Psoas muscle (tissue), 8 donors: Measurements from ENCODE around the gene IRS1. TPM values are rescaled to one million over a fixed set of nuclear protein-coding genes. Genes with fewer than 3 reads are reported as not detected.

ENCODE experiments used
- ATAC-seq, 4 donors: fragments of 200-7000 bp; cut with Tn5 transposase; one replicate each; pipeline ENCODE4 v1.9.1; 2020; ENCODE audit warnings: moderate library complexity in 3 of 4, mild to moderate bottlenecking in 2 of 4
- DNase-seq, 2 donors: peaks; one replicate each; pipeline ENCODE4 v3.0.0-alpha.2; 2020
- H3K27ac ChIP-seq: fragments of 200-600 bp; one replicate; pipeline ENCODE4 v1.8.0; 2022
- H3K27me3 ChIP-seq, 3 donors: fragments of 200-600 bp in 1 of 3; one replicate each; pipeline versions ENCODE4 v1.6.1 to v1.8.0; 2013 to 2022; ENCODE audit warnings: low read length in 2 of 3, mild to moderate bottlenecking in 2 of 3, moderate library complexity in 1 of 3; ENCODE audit not compliant: insufficient read depth in 3 of 3
- H3K36me3 ChIP-seq, 2 donors: fragments of 200-600 bp in 1 of 2; one replicate each; pipeline versions ENCODE4 v1.6.1 to v1.8.0; 2013 to 2022; ENCODE audit warnings: low read depth in 1 of 2, mild to moderate bottlenecking in 1 of 2, moderate library complexity in 1 of 2; ENCODE audit not compliant: insufficient read depth in 1 of 2
- H3K4me1 ChIP-seq: fragments of 200-600 bp; one replicate; pipeline ENCODE4 v1.8.0; 2022
- H3K4me3 ChIP-seq: fragments of 200-600 bp; one replicate; pipeline ENCODE4 v1.8.0; 2022; ENCODE audit warnings: mild to moderate bottlenecking
- H3K9me3 ChIP-seq: fragments of 200-600 bp; one replicate; pipeline ENCODE4 v1.8.0; 2022
- WGBS, 3 donors: extraction: QIAGEN DNeasy Blood & Tissue Kit; methylation state at CpG; one replicate each; pipeline versions ENCODE4 v1.1.6 to v1.1.7; 2013; 5-methylcytosine and 5-hydroxymethylcytosine counted together
- intact Hi-C, 2 donors: fragments of 100-400 bp; cut with DNase I; formaldehyde crosslinking; loops; one replicate each; pipeline versions ENCODE4 v1.11.0 to v1.14.2; 2022
- polyA plus RNA-seq, 3 donors: library from polyadenylated mRNA; stranded (reverse); fragments of 200-250 nt; gene quantifications; one replicate each; pipeline ENCODE4 v1.2.3, GENCODE V29; 2013
- total RNA-seq, 4 donors: library from RNA; stranded (reverse); fragmentation: NEBNext Ultra II Directional in 2 of 4; extraction: Animal tissue kit (Norgen Biotek cat#: 25700) in 2 of 4; gene quantifications; one replicate each; pipeline versions ENCODE4 v1.2.1 to v1.2.4, GENCODE V29; 2021 to 2023
- TF ChIP-seq, protein P1 (sequence below): fragments of 200-600 bp; IDR thresholded peaks from one replicate; pipeline ENCODE4 v1.8.0; 2022; ENCODE audit warnings: antibody characterized with exemption
- donor health status: healthy with polysubstance abuse.
- donor health status: DM: no; HTN: no; CAD: no; lungs with moderate emphysema.
- donor health status: Bipolar disorder and iron deficiency.
- donor health status: healthy.
- donor health status: DM: yes; HTN: yes; CAD: no.
- donor health status: DM: no; HTN: no; CAD: no.
- donor health status: DM: no; HTN: no; CAD: no.
- donor health status: DM: yes; HTN: yes; CAD: no.

Gene IRS1
- total and polyA plus RNA-seq, 7 donors: 2.5 to 21.0 (median 11.9) TPM

DNA sequence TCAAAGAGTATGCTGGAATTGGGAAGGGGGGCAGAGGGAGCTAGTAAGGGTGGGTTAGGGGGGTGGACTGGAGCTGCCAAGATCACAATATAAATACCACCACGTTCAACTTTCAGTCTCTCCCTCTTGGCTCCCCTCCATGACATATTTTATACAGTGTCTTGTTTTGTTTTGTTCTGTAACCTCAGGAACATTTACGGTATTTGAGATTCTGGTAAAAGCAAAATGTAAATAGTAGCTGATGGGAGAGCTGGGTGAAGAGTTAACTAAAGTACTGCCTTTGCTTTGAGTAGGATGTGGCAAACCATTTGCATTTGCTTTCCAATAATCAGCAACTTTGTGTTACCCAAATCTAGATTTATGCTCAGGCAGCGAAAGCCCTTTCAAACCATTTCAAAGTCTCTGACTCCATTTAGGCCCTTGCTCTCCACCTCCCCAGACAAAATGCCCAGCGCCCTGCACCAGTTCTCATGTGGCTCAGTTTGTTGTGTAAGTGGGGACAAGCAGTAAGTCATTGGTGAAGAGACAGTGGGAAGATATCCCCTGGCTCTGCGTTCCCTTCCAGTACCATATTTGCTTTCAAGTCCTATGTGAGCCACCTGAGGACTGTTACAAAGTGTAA is 17.4 kb downstream of the IRS1 start:
- DNase-seq (no peak), ATAC-seq (peak in 2 of 4 donors; percentile 48 to 49)
- peaks cover 35% of the 10 kb centered on the region for H3K4me1 ChIP-seq
- no peak overlapping the region for H3K4me3 ChIP-seq
- H3K27me3 ChIP-seq: no peaks in the 10 kb centered on the region
- H3K27ac ChIP-seq: peak overlapping the region; percentile 91
- intact Hi-C loops: no loop called here
- no peaks in the 10 kb centered on the region for H3K9me3 ChIP-seq
- WGBS, 3 donors: 62 to 68% (median 62%) methylated on average over 5 of the region's 5 CpGs
- TF ChIP-seq, protein P1, sequence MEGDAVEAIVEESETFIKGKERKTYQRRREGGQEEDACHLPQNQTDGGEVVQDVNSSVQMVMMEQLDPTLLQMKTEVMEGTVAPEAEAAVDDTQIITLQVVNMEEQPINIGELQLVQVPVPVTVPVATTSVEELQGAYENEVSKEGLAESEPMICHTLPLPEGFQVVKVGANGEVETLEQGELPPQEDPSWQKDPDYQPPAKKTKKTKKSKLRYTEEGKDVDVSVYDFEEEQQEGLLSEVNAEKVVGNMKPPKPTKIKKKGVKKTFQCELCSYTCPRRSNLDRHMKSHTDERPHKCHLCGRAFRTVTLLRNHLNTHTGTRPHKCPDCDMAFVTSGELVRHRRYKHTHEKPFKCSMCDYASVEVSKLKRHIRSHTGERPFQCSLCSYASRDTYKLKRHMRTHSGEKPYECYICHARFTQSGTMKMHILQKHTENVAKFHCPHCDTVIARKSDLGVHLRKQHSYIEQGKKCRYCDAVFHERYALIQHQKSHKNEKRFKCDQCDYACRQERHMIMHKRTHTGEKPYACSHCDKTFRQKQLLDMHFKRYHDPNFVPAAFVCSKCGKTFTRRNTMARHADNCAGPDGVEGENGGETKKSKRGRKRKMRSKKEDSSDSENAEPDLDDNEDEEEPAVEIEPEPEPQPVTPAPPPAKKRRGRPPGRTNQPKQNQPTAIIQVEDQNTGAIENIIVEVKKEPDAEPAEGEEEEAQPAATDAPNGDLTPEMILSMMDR: no peak
- H3K36me3 ChIP-seq: no peaks in the 10 kb centered on the region

DNA sequence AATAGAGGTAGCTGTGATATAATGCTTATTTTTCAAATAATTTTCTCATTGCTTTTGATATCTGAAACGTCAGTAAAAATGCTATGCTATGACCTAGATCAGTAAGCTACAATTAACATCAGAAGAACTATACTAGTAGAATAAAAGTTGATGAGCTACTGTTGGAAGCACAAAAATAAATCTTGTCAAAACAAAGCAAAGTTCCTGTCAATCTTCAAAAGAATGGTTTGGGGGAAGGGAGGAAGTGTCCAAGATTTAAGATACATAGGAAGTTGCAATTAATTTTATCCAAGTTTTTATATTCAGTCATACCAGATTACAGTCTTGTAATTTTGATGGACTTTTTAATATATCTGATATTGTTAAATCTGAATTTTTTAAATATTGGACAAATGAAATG is 19.2 kb downstream of the IRS1 start:
- H3K4me3 ChIP-seq: no peak overlapping the region
- TF ChIP-seq, protein P1: no peak
- no peaks in the 10 kb centered on the region for H3K9me3 ChIP-seq
- H3K27me3 ChIP-seq: no peaks in the 10 kb centered on the region
- DNase-seq (no peak), ATAC-seq (no peak)
- H3K27ac ChIP-seq: peak overlapping the region; percentile 91
- WGBS, 3 donors: 64 to 83% (median 66%) methylated on average over 1 of the region's 1 CpG
- H3K4me1 ChIP-seq: peaks cover 33% of the 10 kb centered on the region
- intact Hi-C loops: no loop called here
- H3K36me3 ChIP-seq: no peaks in the 10 kb centered on the region

DNA sequence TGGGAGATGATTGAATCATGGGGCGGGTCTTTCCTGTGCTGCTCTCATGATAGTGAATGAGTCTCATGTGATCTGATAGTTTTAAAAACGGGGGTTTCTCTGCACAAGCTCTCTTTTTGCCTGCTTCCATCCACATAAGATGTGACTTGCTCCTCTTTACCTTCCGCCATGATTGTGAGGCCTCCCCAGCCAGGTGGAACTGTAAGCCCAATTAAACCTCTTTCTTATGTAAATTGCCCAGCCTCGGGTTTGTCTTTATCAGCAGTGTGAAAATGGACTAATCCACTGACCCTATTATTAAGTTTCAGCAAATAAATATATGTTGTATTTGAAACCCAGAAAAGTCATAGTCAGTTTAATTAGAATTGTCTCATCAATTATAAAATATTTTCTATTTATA is 22.0 kb downstream of the IRS1 start:
- TF ChIP-seq, protein P1: no peak
- H3K36me3 ChIP-seq: no peaks in the 10 kb centered on the region
- peak overlapping the region; percentile 91 for H3K27ac ChIP-seq
- WGBS, 3 donors: 79 to 83% (median 82%) methylated on average over 4 of the region's 4 CpGs
- H3K27me3 ChIP-seq: no peaks in the 10 kb centered on the region
- ATAC-seq (no peak), DNase-seq (no peak)
- H3K9me3 ChIP-seq: no peaks in the 10 kb centered on the region
- intact Hi-C loops: no loop called here
- no peak overlapping the region for H3K4me3 ChIP-seq
- H3K4me1 ChIP-seq: peaks cover 43% of the 10 kb centered on the region

DNA sequence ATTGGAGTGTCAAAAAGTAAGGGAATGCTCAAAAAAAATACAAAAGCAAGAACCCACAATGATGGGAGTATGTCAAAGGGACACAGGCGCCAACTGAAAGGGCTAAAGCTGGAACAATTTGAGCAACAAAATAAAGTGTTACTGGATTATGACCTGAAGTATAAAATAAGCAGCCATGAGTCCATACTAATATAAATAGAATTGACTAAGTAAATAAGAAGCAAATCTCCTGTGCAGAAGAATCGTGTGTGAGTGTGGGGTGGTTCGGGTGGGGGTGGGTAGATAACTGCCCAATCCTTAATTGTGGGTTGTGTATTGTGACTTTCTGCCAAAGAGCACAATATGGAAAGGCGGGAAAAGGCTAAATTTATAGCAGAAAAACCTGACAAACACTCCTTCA is 23.5 kb downstream of the IRS1 start:
- Histone ChIP-seq H3K27ac (peak overlapping the region; percentile 91), H3K9me3 (no peaks in the 10 kb centered on the region), H3K4me3 (no peak overlapping the region), H3K36me3 (no peaks in the 10 kb centered on the region), H3K4me1 (peaks cover 44% of the 10 kb centered on the region), H3K27me3 (no peaks in the 10 kb centered on the region)
- ATAC-seq (peak; percentile 63 to 83 (median 72)), DNase-seq (no peak)
- WGBS, 3 donors: 58 to 77% (median 61%) methylated on average over 4 of the region's 4 CpGs
- intact Hi-C loops: no loop called here
- TF ChIP-seq, protein P1: no peak

DNA sequence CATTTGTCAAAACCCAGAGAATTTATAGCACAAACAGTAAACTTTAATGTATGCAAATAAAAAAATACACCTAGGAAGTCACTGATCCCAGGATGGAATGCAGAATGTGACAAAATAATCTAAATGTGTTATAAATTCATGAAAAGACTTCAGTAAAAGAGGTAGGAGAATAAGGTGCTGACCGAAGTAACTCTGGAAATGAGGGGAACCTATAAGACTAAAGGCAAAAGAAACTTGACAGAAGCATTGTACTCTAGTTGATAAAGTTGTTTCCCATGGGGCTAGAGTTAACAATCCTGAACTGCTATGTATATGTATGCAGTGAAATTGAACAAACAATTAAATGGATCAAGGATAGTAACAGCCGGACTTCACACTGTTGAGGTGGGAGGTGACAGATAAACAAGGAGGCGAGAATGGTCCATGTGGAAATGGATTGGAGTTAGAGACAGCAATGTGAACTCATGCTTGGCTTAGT is 24.5 kb downstream of the IRS1 start:
- Histone ChIP-seq H3K36me3 (no peaks in the 10 kb centered on the region), H3K27ac (peak overlapping the region; percentile 91), H3K9me3 (no peaks in the 10 kb centered on the region), H3K27me3 (no peaks in the 10 kb centered on the region), H3K4me3 (no peak overlapping the region), H3K4me1 (peaks cover 47% of the 10 kb centered on the region)
- 95 to 97% (median 97%) methylated on average over 3 of the region's 3 CpGs for WGBS, 3 donors
- intact Hi-C loops: no loop called here
- TF ChIP-seq, protein P1: no peak
- no peak for DNase-seq
- no peak for ATAC-seq
